Central memory CD4-positive, alpha-beta T cell (primary cell): Measurements from ENCODE around the gene LRMDA.

Experiments used
- DNase-seq: peaks from one replicate; pipeline ENCODE4 v3.0.0; 2022

The LRMDA gene

DNA sequence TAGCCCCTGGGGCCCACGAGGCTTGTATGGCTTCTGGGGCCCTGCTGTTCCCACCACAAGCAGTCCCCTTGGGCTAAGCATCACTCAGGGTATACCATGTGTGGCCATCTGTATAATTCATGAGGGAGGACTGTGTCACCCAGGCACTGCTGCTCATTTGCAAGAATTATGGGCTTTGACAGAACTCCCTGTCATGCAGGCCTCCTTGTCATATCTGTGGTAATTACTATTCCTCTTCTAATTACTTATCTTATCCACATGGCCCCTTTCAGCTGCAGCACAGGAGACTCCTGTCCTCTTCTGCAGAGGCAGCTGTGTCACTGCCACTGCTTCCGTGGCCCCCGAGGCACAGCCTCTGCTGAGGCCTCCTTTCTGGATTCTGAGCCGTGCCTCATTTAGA is 46.3 kb downstream of the LRMDA start:
- DNase-seq = no peak

DNA sequence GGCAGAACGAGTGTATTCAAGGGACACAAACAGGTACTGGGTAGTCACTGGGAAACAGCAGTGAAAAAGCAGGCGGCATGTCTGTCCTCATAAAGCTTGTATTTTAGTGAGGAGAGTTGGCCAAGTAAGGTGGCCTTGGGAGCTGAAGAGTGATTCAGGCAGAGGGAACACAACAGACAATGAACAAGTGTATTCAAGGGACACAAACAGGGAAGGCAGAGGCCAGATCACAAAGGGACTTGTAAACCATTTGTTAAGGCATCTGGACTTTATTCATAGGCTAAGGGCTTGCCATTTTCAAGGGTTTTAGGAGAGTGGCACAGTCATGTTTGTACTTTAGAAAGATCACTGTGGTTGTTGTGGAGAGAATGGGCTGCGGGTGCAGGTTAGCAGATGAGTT is 49.0 kb downstream of the LRMDA start:
- no peak for DNase-seq

DNA sequence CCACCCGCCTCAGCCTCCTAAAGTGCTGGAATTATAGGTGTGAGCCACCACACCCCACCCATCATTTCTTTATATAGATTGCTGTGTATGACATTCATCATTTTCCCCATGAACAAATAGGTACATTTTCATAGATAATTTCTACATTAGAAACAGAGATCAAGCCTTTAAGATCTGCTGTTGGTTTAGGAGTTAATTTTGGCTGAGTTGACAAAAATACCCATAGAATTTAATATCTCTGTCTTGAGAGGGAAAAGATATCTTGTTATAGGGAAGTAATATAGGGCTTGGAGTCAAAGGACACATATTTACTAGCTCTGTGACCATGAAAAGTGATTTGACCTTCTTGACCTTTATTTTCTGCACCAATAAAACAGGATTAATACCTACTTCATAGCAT is 51.8 kb downstream of the LRMDA start:
- no peak for DNase-seq

DNA sequence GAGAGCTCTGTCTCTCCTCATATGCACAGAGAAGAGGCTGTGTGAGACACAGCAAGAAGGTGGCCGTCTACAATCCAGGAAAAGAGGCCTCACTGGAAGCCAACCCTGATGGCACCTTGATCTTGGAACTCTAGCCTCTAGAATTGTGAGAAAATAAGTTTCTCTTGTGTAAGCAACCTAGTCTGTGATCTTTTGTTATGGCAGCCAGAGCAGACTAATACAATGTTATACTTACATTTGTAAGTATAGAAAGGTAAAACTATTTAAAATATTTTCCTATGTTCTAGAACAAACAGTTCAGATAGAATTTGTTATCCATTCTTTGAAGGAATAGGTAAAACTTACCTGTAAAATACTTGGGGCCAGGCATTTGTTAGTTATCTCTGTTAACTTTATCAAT is 53.3 kb downstream of the LRMDA start:
- DNase-seq = no peak

DNA sequence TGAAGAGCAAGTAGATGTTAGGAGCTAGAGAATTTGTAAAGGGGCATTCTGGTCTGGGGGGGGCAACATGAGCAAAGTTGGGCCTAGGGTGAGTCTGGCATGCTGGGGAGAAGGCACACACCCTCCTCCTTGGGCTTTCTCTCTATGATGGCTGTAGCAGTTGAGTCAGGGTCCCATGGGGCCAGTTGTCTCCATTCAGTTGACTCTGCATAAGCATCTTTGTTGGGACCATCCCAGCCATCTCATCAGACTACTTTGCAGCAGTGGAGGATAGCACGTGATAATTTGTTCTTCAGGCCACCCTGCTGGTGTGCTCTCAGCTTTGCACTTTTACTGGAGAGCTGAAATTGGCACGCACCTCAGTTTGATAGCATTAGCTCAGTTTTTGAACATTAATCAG is 55.2 kb downstream of the LRMDA start:
- no peak for DNase-seq

DNA sequence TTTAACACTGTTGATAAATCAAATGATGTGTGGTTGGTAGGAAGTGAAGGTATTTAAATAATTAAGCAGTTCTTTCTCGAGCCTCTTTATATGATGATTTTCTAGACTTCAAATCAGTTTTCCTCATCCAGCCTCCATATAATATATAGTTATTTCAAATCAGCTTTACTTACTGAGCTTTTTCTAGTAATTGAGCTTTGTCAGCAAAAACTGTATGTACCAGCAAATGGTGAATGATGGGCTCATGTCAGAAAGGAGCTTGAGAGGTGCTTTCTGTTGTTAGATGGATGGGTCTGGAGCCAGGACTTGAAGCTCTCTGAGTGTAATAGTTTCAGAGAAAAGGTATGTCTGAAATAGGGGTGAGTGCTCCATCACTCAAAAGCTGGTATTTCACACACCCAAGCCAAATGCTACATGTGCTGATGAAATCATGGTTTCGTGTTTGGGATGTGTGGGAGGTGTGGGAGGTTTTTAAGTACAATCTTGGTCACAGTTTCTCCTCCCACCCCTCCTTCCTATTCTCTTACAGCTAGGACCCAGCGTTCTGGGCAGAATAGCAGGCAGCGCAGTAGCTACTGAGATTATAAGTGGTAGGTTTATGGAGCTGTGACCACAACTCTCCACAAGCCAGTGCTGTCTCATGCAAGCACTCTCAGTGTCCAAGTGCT is 55.8 kb downstream of the LRMDA start:
- no peak for DNase-seq

DNA sequence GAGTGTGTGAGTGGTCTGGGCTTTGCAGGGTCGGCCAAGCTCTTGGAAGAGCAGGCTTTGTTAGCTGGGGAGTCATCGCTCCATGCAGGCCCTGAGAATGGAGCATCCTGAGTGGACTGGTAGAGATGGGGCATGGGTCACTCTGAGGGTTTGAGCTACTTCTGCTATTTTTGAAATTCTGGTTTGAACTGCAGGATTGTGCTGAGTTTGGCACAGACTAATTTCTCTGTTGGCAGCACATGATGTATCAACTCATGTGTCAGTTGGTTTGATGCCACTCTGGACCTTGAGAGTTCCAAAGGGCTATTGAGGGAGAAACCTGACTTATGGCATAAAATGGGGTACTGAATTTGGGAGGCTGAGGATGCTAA is 56.3 kb downstream of the LRMDA start:
- no peak for DNase-seq

DNA sequence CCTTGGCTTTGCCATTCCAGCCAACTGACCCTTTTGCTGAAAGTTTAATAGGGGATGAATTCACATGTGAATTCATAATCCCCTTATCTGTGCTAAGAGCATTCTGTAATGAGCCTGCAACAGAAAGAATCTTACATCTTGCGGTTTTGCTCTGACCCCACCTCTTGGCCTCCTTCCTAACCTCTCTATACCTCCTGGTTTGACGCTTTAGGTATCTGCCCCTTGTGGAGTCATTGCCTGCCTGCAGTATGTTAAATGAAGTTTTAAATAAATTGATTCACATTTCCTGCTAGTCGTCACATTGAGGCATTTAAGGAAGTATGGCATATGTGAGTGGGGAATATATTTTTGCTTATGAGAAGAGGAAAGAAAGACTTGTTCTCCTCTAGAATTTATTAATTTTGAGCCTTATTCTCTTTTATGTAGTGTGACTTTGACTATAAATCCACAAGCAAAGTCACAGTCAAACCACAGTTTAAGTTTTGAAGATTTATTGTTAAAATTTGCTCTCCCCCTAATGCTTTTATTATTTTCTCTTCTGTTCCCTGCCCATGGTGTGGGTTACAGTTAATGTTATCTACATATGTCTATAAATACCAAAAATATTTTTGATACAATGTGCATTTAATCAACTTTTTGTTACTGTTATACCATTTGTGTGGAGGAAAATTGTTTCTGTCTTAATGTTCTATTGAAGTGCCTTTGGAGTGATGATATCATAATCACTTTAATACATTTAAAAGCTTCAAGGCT is 60.9 kb downstream of the LRMDA start:
- DNase-seq = no peak

DNA sequence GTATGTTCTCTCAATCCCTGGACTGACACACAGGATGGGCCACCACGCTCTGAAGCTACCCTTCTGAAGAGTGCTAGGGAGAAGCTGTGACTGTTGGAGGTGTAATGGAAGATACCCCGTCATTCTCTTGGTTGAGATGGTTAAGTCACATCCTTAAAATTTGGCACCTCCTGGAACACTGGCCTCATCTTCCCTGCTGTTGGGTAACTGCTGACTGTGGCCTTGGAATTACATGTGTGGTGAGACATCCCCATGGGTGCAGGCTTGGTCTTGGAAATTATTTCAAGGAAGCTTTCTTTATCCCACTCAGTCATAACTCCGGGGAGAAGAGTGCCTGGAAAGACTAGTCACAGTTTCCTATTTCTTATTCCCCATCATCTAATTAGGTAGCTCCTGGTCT is 62.0 kb downstream of the LRMDA start:
- DNase-seq = no peak

DNA sequence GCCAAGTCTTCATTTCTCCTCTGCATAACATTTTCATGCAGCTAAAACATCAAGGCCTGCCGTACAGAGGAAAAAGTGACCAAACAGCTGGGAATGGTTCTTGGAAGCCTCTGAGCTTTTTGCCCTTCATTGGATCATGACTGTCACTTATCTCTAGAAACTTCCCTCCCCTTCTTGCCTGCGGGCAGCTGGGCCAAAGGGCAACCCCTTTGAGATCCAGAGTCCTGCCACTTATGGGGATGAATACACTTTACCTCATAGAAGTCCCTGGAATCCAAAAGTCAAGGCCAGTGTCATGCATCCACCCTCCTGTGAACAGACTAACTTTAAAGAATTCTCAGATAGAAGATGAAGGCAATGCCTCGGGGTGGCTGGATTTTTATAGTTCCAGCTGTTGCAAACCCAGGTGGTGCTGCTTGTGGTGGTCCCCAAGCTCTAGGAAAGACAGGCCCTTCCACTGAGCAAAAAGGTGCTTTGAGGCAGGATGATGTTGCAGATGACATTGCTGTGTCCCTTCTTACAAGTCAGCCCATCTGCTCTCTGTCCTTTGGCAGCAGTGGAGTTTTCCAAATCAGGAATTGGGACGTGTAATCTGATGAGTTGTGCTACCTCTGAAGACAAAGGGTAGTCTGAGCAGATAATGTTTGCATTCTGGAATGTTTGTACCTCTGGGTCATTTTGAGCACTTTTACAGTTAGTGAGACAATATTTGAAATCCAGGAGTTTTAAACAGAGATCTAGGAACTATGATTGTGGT is 64.2 kb downstream of the LRMDA start:
- no peak for DNase-seq

DNA sequence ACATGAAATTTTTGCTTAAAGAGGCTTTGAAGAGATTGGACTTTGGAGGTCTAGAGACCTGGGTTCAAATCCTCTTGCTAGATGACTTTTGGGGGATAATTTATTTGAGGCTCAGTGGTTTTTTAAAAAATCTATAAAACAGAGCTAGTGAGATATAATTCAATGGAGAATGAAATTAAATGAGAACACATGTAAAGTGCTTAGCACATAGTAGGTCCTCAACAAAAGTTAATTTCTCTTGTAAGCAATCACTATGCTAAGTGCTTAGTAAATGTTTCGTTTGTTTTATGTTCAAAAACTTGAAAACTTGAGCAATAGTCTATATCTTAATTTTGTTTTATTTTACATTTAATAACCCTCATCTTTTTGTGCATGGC is 64.8 kb downstream of the LRMDA start:
- no peak for DNase-seq

DNA sequence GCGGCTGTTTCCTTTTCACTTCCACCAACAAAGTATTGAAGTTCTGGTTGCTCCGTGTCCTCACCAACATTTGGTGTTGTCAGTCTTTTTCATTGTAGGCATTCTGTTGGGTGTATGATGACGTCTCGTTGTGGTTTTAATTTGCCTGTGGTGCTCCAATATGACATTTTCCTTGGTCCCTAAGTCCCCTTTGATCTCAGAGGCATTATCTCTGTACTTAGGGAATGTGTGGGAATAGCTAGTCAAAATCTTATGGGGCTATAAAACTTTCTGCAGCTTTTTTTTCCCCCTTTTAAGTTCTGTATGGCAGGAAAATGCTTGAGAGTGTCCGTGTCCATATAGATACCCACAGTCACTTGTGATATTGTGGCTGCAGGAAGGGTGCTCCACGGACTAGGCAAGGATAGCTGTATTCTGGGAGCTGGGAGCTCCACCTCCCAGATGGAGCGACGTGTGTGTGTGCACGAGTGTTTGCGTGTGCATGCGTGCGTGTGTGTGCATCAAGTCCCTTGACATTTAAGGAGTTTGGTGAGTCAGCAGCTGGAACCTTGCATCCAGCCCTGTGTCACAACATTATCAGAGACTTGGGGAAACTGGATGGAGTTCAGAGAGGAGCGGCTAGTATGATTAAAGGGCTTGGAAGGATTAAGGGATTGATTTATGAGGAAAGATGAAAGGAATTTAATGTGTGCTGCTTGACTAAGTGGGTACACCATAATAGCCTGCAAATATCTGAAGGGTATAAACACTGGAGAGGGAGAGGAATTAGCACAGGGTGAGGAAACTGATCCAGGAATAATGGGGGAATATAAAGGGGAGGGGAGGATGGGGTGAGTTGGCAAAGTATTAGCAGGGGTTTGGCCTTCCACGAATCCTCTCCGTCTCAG is 66.8 kb downstream of the LRMDA start:
- no peak for DNase-seq

DNA sequence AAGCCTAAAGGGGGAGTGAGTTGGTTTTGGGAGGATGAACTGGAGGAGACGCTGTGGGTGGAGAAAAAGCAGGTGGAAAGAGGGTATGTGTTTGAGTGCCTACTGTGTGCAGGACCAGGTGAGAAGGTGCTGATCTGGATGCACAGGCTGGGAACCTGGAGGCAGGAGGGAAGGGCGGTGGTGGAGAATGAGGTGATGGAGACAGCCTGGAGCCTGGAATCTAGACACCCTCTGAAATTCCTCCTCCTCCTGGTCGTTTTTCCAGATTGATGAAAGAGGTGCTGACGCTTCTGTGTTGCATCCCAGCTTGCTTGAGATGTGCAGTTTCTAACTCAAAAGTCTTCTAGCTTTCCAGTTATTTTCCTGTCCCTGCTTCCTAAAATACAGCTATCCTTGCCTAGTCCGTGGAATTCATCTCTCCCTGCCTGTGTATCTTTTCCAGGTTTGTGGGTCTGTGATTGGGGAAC is 67.5 kb downstream of the LRMDA start:
- no peak for DNase-seq

DNA sequence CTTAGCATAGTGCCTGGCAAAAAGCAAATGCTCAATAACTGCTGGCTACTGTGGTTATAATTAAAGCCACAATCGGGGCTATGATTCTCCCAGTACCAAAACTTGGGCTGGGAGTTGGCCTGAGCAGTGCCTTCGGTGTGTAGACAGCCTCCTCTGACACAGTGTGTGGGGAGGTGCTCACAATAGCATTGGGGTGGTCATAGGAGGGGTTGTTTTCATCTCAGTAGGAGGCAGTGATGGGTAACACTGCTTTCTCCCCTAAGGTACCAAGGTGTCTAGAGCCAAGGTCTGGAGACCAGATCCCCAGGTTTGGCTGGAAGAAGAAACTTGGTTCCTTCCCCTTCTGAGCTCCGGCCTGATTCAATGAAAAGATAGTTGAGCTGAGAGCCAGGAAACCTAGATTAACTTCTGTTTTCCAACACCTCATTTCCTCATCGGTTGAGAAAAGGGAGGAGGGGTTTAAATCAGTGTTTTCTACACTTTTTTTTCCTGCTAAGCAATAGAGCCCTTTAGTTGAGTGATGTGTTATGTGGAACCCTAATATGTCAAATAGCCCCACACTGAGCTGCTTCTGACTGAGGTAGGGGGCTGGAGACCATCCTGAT is 68.2 kb downstream of the LRMDA start:
- no peak for DNase-seq

DNA sequence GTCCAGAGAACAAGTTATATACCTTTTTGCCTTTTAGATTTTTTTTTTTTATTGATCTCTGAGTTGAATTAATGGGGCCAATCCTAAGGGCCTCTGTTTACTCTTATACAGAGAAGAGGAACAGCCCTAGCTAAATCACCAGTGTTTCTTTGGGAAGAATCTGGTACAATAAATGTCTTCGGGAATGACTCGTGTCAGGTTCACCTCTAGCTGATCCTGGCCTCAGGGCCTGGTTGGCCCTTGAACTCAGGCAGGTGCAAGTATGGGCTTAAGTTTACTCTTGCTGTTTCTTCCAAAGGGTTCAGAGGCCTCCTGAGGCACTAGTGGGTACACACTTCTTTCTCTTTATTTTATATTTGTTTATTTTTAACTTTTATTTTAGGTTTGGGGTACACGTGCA is 71.0 kb downstream of the LRMDA start:
- no peak for DNase-seq

DNA sequence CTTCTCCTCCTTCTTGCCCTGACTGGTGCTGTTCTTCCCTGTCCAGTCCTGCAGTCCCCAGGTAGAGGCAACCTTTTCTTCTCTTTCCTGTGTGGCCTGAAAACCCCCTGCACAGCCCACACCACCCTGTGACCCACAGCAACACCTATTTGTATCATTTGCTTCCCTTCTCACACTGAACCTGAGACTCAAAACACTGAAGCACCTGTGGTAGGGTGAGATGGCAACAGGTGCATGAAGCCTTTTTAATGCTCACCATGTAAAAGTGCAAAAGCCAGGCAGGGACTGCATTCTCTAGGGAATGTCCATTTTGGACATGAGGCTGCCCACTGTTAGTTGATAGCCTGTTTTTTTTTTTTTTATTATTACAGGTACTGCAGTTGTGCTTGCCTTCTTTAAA is 71.4 kb downstream of the LRMDA start:
- DNase-seq = no peak

DNA sequence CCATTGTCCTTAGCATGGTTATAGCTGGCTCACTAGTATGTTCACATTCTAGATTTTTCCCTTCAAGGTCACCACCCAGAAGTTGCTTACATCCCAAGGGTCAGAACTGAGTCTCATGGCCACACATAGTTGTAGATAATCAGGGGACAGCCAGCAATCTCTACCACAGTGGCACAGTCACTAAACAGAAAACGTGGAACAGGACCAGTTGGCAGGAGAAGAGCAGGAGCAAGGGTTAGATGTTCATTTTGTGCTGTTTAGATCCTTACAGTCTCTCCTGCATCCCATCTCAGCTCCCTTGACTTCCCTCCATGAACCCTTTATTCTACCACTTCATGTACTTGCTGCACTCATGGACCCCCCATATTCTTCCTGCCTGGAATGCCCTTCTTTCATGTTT is 73.9 kb downstream of the LRMDA start:
- no peak for DNase-seq

DNA sequence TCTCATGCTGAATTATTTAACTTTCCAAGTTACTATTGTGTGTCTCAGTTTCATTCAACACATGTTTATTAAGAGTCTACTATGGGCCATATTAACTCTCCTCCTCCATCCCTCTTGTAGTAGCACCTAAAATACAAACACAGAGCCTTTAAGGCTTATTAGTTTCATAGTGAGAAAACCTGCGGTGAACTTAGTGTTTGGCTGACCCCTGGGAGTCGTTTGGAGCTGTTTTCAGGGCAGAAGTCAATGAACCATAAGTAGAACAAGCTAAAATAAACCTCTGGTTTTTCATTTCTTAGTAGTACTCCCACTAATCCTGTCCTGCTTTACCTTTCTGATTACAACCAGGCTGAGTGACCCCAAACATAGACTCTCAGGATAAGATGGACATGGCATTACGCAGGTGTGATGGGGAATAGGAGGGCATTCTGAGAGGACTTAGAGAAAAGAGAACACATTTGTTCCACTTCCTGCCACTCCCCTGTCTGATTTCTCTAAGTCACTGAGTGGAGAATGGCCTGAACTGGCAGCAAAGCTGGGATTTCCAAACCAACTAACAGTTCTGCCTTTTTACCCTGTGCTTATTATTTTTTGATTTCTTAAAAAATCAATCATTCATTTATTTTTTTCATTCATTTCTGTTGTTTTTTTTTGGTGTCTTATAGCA is 74.5 kb downstream of the LRMDA start:
- DNase-seq = no peak

DNA sequence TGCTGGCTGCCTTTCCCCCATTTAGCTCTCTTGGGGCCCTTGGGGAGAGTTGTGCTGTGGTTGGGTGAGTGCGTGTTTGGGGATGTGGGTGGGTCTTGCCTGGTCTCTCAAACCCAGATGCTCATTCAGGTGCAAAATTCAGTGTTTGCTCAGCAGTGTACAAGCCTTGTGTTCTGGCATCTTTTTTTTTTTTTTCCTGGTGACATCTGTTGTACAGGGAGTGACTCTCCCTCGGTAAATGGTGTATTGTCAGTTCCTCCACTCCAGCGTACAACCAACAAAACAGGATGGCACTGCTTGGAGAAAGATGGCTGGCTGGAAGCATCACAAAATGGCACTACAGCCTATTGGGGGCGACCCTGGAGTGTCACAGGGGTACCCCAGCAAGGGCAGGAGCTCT is 75.5 kb downstream of the LRMDA start:
- no peak for DNase-seq

DNA sequence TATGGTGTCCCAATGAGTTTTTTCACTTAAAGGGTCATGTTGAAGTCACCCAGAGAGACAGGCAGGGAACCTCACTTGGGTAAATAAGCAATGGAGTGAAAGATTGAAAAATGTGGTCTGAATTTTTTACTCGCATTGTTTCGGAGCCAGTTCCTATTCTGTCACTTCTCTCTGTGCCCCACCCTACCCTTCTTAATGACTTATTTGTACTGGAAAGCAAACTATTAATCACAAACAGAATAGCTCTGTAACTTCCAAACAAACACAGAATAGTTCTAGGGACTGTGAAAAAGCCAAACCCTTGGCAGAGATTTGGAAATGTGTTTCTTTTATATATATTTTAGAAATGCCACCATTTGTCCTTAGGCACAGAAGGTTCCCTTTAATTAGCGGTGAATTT is 76.0 kb downstream of the LRMDA start:
- DNase-seq = no peak

DNA sequence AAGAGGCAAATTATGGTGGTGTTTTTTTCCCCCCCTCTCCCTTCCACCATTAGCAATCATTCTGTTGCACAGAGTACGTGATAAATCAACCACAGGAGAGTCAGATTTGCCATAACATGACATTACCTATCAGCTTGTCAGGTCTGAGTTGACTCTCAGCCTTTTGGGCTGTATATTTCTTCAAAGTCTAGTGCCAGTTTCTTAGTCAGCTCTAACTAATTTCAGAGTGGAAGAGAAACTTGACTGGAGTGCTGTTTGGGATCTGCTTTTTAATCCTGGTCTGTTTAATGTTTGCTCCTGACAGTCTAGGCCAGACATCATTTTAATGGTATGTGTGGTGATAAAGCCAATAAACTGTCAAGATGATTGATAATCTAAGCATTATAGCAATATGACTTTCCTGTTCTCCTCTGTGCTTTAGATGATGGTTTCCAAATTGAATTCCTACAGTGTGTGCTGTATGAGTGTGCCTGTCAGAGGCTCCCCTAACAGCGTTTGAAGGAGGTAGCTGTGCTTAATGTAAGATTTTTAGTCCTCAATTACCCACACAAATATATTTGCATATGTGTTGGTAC is 76.9 kb downstream of the LRMDA start:
- DNase-seq = no peak
